Fibroblast of lung (primary cell): ENCODE measurements around the gene SPACA7.

Experiments
- CTCF ChIP-seq, 2 donors: IDR thresholded peaks in 1 of 2; conservative IDR thresholded peaks in 1 of 2; 1 replicate in 1 of 2; 2 replicates in 1 of 2; pipeline ENCODE4 v1.5.1; 2011 to 2012; ENCODE audit warnings: low read length in 2 of 2, control low read depth in 1 of 2, inconsistent platforms in 1 of 2, low read depth in 1 of 2, mild to moderate bottlenecking in 1 of 2
- EZH2 ChIP-seq: IDR thresholded peaks from 2 replicates; pipeline ENCODE4 v1.5.1; 2012; ENCODE audit warnings: low read length, control low read depth, mild to moderate bottlenecking; ENCODE audit errors: missing control alignments

GRCh38 chr13:112368883-112369282 lies 7.3 kb upstream of the SPACA7 start:
- no peak for TF ChIP-seq CTCF (conservative IDR thresholded peaks at IDR 0.05 in 1 of 2, IDR thresholded peaks at IDR 0.05 in 1 of 2; ENCODE audit: low read depth in 1 of 2, low read length in 2 of 2)
- TF ChIP-seq EZH2 = no peak
